NCI-H345 treated with DMSO at 0.1 percent for 48 hours (cell line): ENCODE measurements around the gene RGS10.

Experiments
- DNase-seq: peaks from one replicate; lab custom pipeline; 2025; ENCODE audit not compliant: unreplicated experiment; lab: John Stamatoyannopoulos, UW

RGS10 gene

GRCh38 chr10:119498889-119499676, 43.4 kb downstream of the RGS10 start:
- no peak for DNase-seq

- DNase-seq = no peak
Measured at GRCh38 chr10:119497243-119497642, 45.3 kb downstream of the RGS10 start.

- DNase-seq = no peak
Measured at GRCh38 chr10:119496273-119496672, 46.2 kb downstream of the RGS10 start.

- no peak for DNase-seq
Measured at GRCh38 chr10:119495545-119495944, 47.0 kb downstream of the RGS10 start.

- DNase-seq = no peak
Measured at GRCh38 chr10:119495021-119495505, 47.5 kb downstream of the RGS10 start.

GRCh38 chr10:119494236-119495020, 48.1 kb downstream of the RGS10 start:
- DNase-seq = peak; percentile 78

GRCh38 chr10:119493155-119493554, 49.4 kb downstream of the RGS10 start:
- no peak for DNase-seq

- DNase-seq = no peak
Measured at GRCh38 chr10:119491966-119492757, 50.4 kb downstream of the RGS10 start.

- DNase-seq = no peak
Measured at GRCh38 chr10:119489991-119490326, 52.6 kb downstream of the RGS10 start.

- no peak for DNase-seq
Measured at GRCh38 chr10:119488675-119489074, 53.8 kb downstream of the RGS10 start.

- DNase-seq = no peak
Measured at GRCh38 chr10:119483839-119484238, 58.7 kb downstream of the RGS10 start.

GRCh38 chr10:119483001-119483400, 59.5 kb downstream of the RGS10 start:
- DNase-seq = no peak

GRCh38 chr10:119481781-119482426, 60.6 kb downstream of the RGS10 start:
- no peak for DNase-seq

GRCh38 chr10:119480667-119481066, 61.9 kb downstream of the RGS10 start:
- DNase-seq = no peak

- DNase-seq = no peak
Measured at GRCh38 chr10:119479532-119479931, 63.0 kb downstream of the RGS10 start.

- DNase-seq = no peak
Measured at GRCh38 chr10:119478811-119479341, 63.6 kb downstream of the RGS10 start.

- DNase-seq = no peak
Measured at GRCh38 chr10:119478111-119478802, 64.3 kb downstream of the RGS10 start.

- DNase-seq = no peak
Measured at GRCh38 chr10:119477444-119477843, 65.1 kb downstream of the RGS10 start.

GRCh38 chr10:119474606-119475005, 67.9 kb downstream of the RGS10 start:
- DNase-seq = no peak

- no peak for DNase-seq
Measured at GRCh38 chr10:119473771-119474170, 68.7 kb downstream of the RGS10 start.
